GM13977 (cell line): Measurements from ENCODE around the gene CCDC27.

Experiments
- DNase-seq: peaks from one replicate; pipeline ENCODE4 v3.0.0; 2012; ENCODE audit warnings: low spot score
- in situ Hi-C: fragments of 300-500 bp; cut with MboI; formaldehyde crosslinking; loops from one replicate; pipeline ENCODE4 v1.12.0; 2022; ENCODE audit warnings: low sequenced_read_pairs, low pct_unique_long_range_greater_than_20kb, mixed read lengths, inconsistent platforms; ENCODE audit not compliant: unreplicated experiment
- TF ChIP-seq, protein P1 (sequence below): IDR thresholded peaks from 2 replicates; pipeline ENCODE4 v1.5.1; 2012; ENCODE audit warnings: mild to moderate bottlenecking, control low read depth; ENCODE audit not compliant: insufficient read depth; ENCODE audit errors: extremely low read depth, missing control alignments

Gene CCDC27

DNA sequence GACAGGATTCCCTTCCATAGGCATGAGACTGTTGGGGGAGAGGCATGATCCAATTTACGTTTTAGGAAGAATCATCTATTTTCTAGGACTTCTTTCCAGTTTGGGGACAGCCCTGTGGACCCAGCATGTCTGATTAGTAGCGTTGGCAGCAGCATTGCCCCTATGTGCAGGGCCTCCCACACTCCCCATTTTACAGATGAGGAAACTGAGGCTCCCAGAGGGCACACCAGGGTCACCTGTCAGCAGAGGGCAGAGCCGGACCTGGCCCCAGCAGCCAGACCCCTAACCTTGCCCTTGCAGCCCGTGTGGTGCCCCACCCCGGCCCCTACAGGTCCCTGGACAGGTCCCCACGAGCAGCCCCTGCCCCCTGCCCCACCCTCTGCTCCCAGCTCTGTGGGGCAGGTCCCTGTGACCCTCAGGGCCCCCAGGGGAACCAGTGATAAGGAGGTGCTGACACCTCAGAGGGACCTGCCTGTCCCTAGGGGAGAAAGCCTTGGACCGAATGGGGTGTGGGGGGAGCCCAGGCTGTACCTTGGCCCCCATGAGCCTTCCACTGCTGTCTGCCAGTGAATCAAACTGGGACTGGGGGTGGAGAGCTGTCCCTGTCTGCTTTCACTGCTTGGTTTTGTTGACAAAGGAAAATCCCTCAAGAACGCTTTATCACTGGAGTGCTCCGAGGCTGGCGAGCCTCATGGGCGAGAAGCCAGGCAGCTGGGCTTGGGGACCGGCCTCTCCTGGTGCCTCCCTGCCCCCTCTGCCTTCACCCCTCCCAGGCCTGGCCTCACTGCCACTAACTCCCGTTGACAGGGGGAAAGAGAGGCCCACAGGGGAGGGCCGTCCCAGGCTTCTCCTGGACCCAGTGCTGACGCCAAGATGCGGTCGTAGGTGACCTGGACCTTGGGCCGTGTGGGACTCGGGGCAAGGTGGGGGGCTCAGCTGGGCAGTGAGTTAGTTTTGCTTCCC is 39.4 kb upstream of the CCDC27 start:
- in situ Hi-C loops: no loop called here
- TF ChIP-seq, protein P1, sequence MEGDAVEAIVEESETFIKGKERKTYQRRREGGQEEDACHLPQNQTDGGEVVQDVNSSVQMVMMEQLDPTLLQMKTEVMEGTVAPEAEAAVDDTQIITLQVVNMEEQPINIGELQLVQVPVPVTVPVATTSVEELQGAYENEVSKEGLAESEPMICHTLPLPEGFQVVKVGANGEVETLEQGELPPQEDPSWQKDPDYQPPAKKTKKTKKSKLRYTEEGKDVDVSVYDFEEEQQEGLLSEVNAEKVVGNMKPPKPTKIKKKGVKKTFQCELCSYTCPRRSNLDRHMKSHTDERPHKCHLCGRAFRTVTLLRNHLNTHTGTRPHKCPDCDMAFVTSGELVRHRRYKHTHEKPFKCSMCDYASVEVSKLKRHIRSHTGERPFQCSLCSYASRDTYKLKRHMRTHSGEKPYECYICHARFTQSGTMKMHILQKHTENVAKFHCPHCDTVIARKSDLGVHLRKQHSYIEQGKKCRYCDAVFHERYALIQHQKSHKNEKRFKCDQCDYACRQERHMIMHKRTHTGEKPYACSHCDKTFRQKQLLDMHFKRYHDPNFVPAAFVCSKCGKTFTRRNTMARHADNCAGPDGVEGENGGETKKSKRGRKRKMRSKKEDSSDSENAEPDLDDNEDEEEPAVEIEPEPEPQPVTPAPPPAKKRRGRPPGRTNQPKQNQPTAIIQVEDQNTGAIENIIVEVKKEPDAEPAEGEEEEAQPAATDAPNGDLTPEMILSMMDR: no peak
- DNase-seq: no peak

DNA sequence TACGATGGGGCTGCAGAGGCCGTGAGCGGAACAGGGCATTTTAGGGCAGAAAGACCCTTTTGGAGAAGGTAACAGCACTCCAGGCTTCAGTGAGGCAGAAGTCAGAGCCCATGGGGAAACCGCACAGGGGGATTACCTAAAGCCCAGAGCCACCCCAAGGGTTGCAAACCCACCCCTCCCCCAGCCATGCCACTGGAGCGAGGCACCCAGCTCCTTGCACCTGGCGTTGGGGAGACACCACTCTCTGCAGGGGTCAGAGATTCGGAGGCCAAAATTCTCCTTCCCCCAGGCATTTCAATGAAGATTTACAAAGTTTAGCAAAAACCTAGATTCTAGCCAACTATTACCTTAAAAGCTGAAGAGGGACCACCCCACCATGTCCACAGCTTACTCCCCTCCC is 38.4 kb upstream of the CCDC27 start:
- in situ Hi-C loops: no loop called here
- TF ChIP-seq, protein P1: no peak
- DNase-seq: no peak

- in situ Hi-C loops: no loop called here
- TF ChIP-seq, protein P1: no peak
- DNase-seq: no peak
These were observed 37.9 kb upstream of the CCDC27 start for GRCh38 chr1:3714284-3714741.

GRCh38 chr1:3714814-3715213 is 37.4 kb upstream of the CCDC27 start:
- TF ChIP-seq, protein P1: no peak
- in situ Hi-C loops: no loop called here
- DNase-seq: no peak

DNA sequence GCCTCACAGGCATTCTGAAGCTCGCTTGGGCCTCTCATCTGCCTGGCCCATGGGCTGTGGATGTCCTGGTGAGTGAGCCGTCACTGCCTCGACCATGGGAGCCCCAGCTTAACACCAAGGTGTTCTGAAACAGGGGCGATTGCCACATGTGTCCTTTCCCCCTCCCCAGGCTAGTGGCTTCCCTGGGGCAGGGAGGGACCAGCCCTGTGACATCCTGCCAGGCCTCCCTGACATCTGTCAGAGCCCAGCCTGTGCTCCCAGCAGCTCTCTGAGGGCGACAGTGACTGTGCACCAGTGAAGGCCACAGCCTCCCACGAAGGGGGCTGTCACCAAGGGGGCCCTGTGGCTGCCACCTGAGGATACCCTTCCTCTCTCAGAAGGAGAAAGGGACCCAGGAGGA is 35.9 kb upstream of the CCDC27 start:
- TF ChIP-seq, protein P1: no peak
- in situ Hi-C loops: no loop called here
- no peak for DNase-seq

DNA sequence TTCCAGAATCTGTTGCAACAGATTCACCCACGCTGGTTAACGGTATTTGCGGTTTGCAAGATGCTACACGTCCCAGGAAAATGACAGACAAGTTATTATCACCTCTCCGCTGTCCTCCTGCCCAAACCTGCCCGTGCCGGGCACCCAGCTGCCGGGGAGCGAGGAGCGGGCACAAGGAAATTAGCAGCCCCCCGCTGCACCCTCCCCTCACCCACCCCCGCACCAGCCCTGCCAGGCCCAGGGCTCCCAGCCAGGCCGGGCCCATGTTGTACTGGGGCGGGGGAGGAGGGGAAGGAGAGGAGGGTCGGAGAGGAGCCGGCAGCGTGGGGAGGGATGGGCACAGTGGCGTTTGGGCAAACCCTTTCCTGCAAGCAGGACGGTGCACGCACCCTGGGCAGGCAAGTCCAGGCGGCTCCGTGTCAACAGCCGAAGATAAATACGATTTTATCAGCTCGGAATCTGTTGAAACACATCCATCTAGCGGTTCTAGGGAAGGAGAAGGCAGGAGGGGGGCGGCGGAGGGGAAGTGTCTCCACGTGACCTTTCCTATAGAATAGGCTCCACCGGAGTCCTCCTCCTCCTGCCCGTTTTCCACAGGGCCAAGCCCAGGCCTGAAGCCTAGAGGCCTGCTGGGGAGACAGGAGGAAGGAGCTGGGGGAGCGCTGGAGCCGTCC is 35.1 kb upstream of the CCDC27 start:
- TF ChIP-seq, protein P1: no peak
- no peak for DNase-seq
- in situ Hi-C loops: no loop called here
